ENCODE results near the gene ZRANB1. TPM values are rescaled to one million over a fixed set of nuclear protein-coding genes. Genes with fewer than 3 reads are reported as not detected.

Gene ZRANB1
- total RNA-seq, 1 donor from 2014 or later = 24.7 TPM

GRCh38 chr10:125037145-125037877, 95.4 kb downstream of the ZRANB1 start:
- Histone ChIP-seq H3K9me3 (no peaks in the 10 kb centered on the region), H3K36me3 (peaks cover 0 to 4% of the 10 kb centered on the region in 2 donors), H3K4me3 (no peak overlapping the region), H3K27me3 (no peaks in the 10 kb centered on the region), H3K27ac (peak overlapping the region in 1 of 2 donors; percentile 39), H3K4me1 (peaks cover 10 to 63% of the 10 kb centered on the region in 2 donors)
- intact Hi-C loops (cut with DNase I) = no loop called here
- DNase-seq (ENCODE audit: low spot score in 2 of 2) = peak in 1 of 2 donors; percentile 75
- TF ChIP-seq CTCF (IDR thresholded peaks at IDR 0.05) = no peak

Other genes with a start within 250 kb of the ZRANB1 start
- gene FAM53B, start 197.7 kb upstream of the ZRANB1 start, total RNA-seq = 52.5 TPM
- 10.5 TPM for gene EEF1AKMT2, start 150.2 kb upstream of the ZRANB1 start, total RNA-seq
- gene ABRAXAS2, start 140.3 kb upstream of the ZRANB1 start, total RNA-seq = 0.85 TPM
- gene CTBP2, start 218.4 kb downstream of the ZRANB1 start, total RNA-seq = 57.7 TPM

All from ascending aorta (tissue), 2 donors.